Measurements from ENCODE around the gene HNRNPA0. TPM values are rescaled to one million over a fixed set of nuclear protein-coding genes. Genes with fewer than 3 reads are reported as not detected.

Gene HNRNPA0
- total and polyA plus RNA-seq, 4 donors: 16.5 to 31.2 (median 25.7) TPM

Other genes starting within 250 kb of the HNRNPA0 start
- gene KLHL3, start 18.3 kb downstream of the HNRNPA0 start, total RNA-seq: 10 to 100 TPM; 20.7 to 38.1 TPM
- gene KLHL3, start 18.3 kb downstream of the HNRNPA0 start, polyA plus RNA-seq: 1 to 10 TPM in 1 of 2 donors, under 1 TPM in 1; 0.88 to 3.2 TPM
- gene MYOT, start 113.5 kb upstream of the HNRNPA0 start, total RNA-seq: 1 to 10 TPM; 4.0 to 7.1 TPM
- 1 to 10 TPM in 1 of 2 donors, under 1 TPM in 1; 0.26 to 6.3 TPM for gene MYOT, start 113.5 kb upstream of the HNRNPA0 start, polyA plus RNA-seq
- not detected for gene PKD2L2, start 135.1 kb upstream of the HNRNPA0 start, total RNA-seq
- not detected for gene PKD2L2, start 135.1 kb upstream of the HNRNPA0 start, polyA plus RNA-seq